ENCODE results near the gene MTUS2. TPM values are rescaled to one million over a fixed set of nuclear protein-coding genes. Genes with fewer than 3 reads are reported as not detected.
A peak's percentile ranks its signal among the peaks of the same experiment; 100 is the strongest.

The MTUS2 gene
- total and polyA plus RNA-seq, 2 experiments from 2014 or later: 3.0 to 4.3 TPM

DNA sequence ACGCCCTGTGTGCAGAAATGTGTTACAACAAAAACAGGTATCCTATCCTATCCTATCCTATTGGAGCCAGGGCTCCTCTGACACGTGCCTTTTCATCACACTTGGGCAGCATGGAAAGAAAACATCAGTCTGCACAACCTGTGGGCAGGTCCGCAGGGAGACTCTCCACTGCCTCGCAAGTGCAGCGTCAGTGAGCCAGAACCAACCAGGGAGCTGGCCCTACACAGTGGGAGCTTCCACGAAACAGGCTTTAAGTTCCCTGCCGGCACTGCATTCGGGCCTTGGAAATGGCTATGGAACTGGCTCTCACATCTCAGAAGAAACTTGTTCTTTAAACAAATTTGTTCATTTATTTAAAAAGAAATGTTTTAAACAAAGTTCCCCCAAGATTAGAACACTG lies 725.8 kb downstream of the MTUS2 start:
- no peak overlapping the region for H3K27ac ChIP-seq
- H3K27me3 ChIP-seq: no peaks in the 10 kb centered on the region
- H3K9me2 ChIP-seq (replicated peaks; ENCODE audit: insufficient read depth): no peaks in the 10 kb centered on the region
- no peaks in the 10 kb centered on the region for H3K36me3 ChIP-seq (replicated peaks; ENCODE audit: insufficient read depth, low read depth)
- no peak overlapping the region for H2AFZ ChIP-seq
- WGBS (ENCODE audit: low lambda C conversion rate, missing lambda C conversion rate): 94% methylated on average over 8 of the region's 8 CpGs
- H3K4me2 ChIP-seq: no peak overlapping the region
- peaks cover 22% of the 10 kb centered on the region for H3K79me2 ChIP-seq
- H3K4me3 ChIP-seq: no peak overlapping the region
- no peaks in the 10 kb centered on the region for H3K9me3 ChIP-seq (ENCODE audit: low read depth)
- H3K4me1 ChIP-seq (ENCODE audit: insufficient read depth): no peaks in the 10 kb centered on the region
- TF ChIP-seq, protein P1, sequence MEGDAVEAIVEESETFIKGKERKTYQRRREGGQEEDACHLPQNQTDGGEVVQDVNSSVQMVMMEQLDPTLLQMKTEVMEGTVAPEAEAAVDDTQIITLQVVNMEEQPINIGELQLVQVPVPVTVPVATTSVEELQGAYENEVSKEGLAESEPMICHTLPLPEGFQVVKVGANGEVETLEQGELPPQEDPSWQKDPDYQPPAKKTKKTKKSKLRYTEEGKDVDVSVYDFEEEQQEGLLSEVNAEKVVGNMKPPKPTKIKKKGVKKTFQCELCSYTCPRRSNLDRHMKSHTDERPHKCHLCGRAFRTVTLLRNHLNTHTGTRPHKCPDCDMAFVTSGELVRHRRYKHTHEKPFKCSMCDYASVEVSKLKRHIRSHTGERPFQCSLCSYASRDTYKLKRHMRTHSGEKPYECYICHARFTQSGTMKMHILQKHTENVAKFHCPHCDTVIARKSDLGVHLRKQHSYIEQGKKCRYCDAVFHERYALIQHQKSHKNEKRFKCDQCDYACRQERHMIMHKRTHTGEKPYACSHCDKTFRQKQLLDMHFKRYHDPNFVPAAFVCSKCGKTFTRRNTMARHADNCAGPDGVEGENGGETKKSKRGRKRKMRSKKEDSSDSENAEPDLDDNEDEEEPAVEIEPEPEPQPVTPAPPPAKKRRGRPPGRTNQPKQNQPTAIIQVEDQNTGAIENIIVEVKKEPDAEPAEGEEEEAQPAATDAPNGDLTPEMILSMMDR (IDR thresholded peaks at IDR 0.05; ENCODE audit: poor library complexity): no peak
- no peak for TF ChIP-seq EZH2 (IDR thresholded peaks at IDR 0.05; ENCODE audit: borderline replicate concordance)
- no peak for TF ChIP-seq EZH2phosphoT487 (IDR thresholded peaks at IDR 0.05; ENCODE audit: low read depth, severe bottlenecking, unreplicated experiment)
- no peak for DNase-seq (ENCODE audit: low spot score)
- no peaks in the 10 kb centered on the region for H4K20me1 ChIP-seq (ENCODE audit: insufficient read depth, poor library complexity, severe bottlenecking)

DNA sequence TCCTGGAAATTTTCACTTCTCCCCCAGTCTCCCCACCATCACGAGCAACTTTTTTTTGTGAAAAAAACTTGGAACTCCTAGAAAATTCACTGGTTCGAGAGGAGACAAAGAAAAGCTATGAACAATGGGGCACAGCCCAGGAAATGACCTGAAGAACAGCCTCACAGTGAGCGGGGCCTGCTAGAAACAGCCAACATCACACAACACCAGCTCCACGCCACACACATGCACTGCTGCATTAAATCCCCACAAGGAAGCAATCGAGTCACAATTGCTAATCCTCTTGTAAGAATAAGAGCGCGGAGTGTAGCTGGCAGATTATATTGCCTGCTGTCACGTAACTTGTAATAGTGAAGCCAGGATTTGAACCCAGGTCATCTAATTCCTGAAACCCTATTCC lies 726.5 kb downstream of the MTUS2 start:
- H4K20me1 ChIP-seq (ENCODE audit: insufficient read depth, poor library complexity, severe bottlenecking): no peaks in the 10 kb centered on the region
- no peak for DNase-seq (ENCODE audit: low spot score)
- H3K9me3 ChIP-seq (ENCODE audit: low read depth): no peaks in the 10 kb centered on the region
- H3K4me1 ChIP-seq (ENCODE audit: insufficient read depth): no peaks in the 10 kb centered on the region
- peaks cover 19% of the 10 kb centered on the region for H3K79me2 ChIP-seq
- no peaks in the 10 kb centered on the region for H3K9me2 ChIP-seq (replicated peaks; ENCODE audit: insufficient read depth)
- no peaks in the 10 kb centered on the region for H3K27me3 ChIP-seq
- no peak overlapping the region for H2AFZ ChIP-seq
- TF ChIP-seq EZH2 (IDR thresholded peaks at IDR 0.05; ENCODE audit: borderline replicate concordance) (no peak), EZH2phosphoT487 (IDR thresholded peaks at IDR 0.05; ENCODE audit: low read depth, severe bottlenecking, unreplicated experiment) (no peak)
- TF ChIP-seq, protein P1 (IDR thresholded peaks at IDR 0.05; ENCODE audit: poor library complexity): no peak
- no peaks in the 10 kb centered on the region for H3K36me3 ChIP-seq (replicated peaks; ENCODE audit: insufficient read depth, low read depth)
- H3K27ac ChIP-seq: no peak overlapping the region
- WGBS (ENCODE audit: low lambda C conversion rate, missing lambda C conversion rate): 94% methylated on average over 8 of the region's 8 CpGs
- no peak overlapping the region for H3K4me2 ChIP-seq
- no peak overlapping the region for H3K4me3 ChIP-seq

DNA sequence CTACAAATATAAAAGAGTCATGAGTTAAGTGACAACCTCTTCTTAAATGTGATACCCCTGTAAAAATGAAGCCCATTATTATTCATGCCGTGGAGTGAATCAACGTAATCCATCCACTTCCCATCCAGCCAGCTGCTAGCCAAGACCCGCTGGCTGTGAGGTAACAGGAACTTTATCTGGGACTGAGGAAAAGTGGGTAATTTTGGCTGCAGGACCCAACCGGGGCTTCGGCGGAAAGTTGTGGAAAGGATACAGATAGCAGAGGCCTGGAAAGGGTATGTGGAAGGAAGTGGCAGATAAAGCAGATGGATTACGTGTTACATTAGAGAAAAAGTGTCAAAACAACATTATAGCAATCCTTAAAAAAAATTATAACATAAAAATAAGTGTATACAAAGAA lies 727.0 kb downstream of the MTUS2 start:
- H3K4me2 ChIP-seq: no peak overlapping the region
- no peak overlapping the region for H2AFZ ChIP-seq
- no peaks in the 10 kb centered on the region for H3K4me1 ChIP-seq (ENCODE audit: insufficient read depth)
- H3K9me2 ChIP-seq (replicated peaks; ENCODE audit: insufficient read depth): no peaks in the 10 kb centered on the region
- DNase-seq (ENCODE audit: low spot score): no peak
- H3K27me3 ChIP-seq: no peaks in the 10 kb centered on the region
- no peaks in the 10 kb centered on the region for H3K9me3 ChIP-seq (ENCODE audit: low read depth)
- H3K4me3 ChIP-seq: no peak overlapping the region
- TF ChIP-seq, protein P1 (IDR thresholded peaks at IDR 0.05; ENCODE audit: poor library complexity): no peak
- TF ChIP-seq EZH2 (IDR thresholded peaks at IDR 0.05; ENCODE audit: borderline replicate concordance): no peak
- no peak for TF ChIP-seq EZH2phosphoT487 (IDR thresholded peaks at IDR 0.05; ENCODE audit: low read depth, severe bottlenecking, unreplicated experiment)
- 73% methylated on average over 7 of the region's 7 CpGs for WGBS (ENCODE audit: low lambda C conversion rate, missing lambda C conversion rate)
- peaks cover 16% of the 10 kb centered on the region for H3K79me2 ChIP-seq
- H4K20me1 ChIP-seq (ENCODE audit: insufficient read depth, poor library complexity, severe bottlenecking): no peaks in the 10 kb centered on the region
- H3K36me3 ChIP-seq (replicated peaks; ENCODE audit: insufficient read depth, low read depth): no peaks in the 10 kb centered on the region
- H3K27ac ChIP-seq: no peak overlapping the region

DNA sequence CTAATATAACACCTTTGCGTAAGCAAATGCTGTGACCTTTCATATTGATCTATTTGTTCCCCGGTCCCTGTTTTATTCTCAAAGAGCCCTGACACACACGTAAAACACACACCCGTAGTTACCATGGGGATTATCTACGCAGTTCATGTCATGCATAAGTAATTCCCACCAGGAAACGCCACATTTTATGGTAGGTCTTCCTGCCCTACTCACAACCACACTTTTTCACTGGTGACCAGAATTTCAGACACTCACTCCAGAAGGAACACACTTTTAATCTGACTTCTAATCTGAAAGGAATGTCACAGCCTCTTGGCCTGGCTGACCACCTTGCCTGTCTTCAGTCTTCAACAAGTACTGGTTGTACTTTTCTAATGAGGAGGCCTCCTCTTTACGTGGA lies 728.6 kb downstream of the MTUS2 start:
- H3K27me3 ChIP-seq: no peaks in the 10 kb centered on the region
- H3K36me3 ChIP-seq (replicated peaks; ENCODE audit: insufficient read depth, low read depth): no peaks in the 10 kb centered on the region
- TF ChIP-seq EZH2phosphoT487 (IDR thresholded peaks at IDR 0.05; ENCODE audit: low read depth, severe bottlenecking, unreplicated experiment): no peak
- TF ChIP-seq EZH2 (IDR thresholded peaks at IDR 0.05; ENCODE audit: borderline replicate concordance): no peak
- TF ChIP-seq, protein P1 (IDR thresholded peaks at IDR 0.05; ENCODE audit: poor library complexity): no peak
- H3K4me2 ChIP-seq: no peak overlapping the region
- H3K4me1 ChIP-seq (ENCODE audit: insufficient read depth): no peaks in the 10 kb centered on the region
- no peaks in the 10 kb centered on the region for H3K9me2 ChIP-seq (replicated peaks; ENCODE audit: insufficient read depth)
- H2AFZ ChIP-seq: no peak overlapping the region
- peak overlapping the region; percentile 43 for H3K27ac ChIP-seq
- H4K20me1 ChIP-seq (ENCODE audit: insufficient read depth, poor library complexity, severe bottlenecking): no peaks in the 10 kb centered on the region
- H3K4me3 ChIP-seq: no peak overlapping the region
- no peaks in the 10 kb centered on the region for H3K9me3 ChIP-seq (ENCODE audit: low read depth)
- peaks cover 11% of the 10 kb centered on the region for H3K79me2 ChIP-seq
- WGBS (ENCODE audit: low lambda C conversion rate, missing lambda C conversion rate): 51% methylated on average over 7 of the region's 7 CpGs
- peak; percentile 51 for DNase-seq (ENCODE audit: low spot score)

Measured in hepatocyte (in vitro differentiated cells).